ENCODE data around the gene TRIM71.

The TRIM71 gene

DNA sequence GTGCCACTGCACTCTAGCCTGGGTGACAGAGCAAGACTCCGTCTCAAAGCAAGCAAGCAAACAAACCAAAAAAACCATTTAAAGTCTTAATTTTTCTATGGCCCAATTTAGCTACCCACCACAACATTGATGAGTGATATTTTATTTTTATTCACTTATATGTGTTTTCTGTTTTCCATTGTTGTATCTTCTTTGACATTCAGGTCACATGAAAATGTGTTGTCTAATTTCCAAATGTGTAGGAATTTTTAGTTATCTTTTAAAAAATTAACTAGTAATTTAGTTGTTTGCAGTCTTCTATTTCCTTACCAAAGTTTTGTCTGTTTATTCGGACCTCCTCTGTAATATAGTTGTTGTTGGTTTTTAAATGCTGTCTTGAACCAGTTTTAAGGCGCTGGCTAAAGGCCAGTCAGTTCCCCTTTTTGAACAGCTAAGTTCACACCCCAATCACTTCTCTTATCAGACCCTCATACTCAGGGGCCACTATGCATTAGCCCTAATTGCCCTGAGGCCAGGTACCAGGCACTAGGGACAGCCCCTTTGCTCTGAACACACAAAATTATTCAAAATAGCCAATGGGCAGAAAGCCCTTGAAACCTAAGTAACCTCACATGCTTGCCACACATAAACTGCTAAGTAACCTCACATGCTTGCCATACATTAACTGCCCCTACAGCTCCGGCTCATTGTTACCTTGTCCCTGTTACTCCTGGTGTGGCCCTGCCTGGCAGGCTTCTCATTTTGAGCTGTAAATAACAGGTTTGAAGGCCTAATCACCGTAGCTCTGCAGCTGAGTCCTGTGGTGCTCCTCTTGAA, 129.4 kb downstream of the TRIM71 start:
- no peak for DNase-seq
